ENCODE data around the gene DHPS. TPM values are rescaled to one million over a fixed set of nuclear protein-coding genes. Genes with fewer than 3 reads are reported as not detected.
A peak's percentile ranks its signal among the peaks of the same experiment; 100 is the strongest.

Gene DHPS
- total and polyA plus RNA-seq, 2 of the 13 experiments (the other 11 are each of a cell fraction or from before 2014, with no cell fraction given): 43.3 to 84.3 TPM

GRCh38 chr19:12722566-12723380 is 41.1 kb upstream of the DHPS start (continued):
- TF ChIP-seq, protein P1, sequence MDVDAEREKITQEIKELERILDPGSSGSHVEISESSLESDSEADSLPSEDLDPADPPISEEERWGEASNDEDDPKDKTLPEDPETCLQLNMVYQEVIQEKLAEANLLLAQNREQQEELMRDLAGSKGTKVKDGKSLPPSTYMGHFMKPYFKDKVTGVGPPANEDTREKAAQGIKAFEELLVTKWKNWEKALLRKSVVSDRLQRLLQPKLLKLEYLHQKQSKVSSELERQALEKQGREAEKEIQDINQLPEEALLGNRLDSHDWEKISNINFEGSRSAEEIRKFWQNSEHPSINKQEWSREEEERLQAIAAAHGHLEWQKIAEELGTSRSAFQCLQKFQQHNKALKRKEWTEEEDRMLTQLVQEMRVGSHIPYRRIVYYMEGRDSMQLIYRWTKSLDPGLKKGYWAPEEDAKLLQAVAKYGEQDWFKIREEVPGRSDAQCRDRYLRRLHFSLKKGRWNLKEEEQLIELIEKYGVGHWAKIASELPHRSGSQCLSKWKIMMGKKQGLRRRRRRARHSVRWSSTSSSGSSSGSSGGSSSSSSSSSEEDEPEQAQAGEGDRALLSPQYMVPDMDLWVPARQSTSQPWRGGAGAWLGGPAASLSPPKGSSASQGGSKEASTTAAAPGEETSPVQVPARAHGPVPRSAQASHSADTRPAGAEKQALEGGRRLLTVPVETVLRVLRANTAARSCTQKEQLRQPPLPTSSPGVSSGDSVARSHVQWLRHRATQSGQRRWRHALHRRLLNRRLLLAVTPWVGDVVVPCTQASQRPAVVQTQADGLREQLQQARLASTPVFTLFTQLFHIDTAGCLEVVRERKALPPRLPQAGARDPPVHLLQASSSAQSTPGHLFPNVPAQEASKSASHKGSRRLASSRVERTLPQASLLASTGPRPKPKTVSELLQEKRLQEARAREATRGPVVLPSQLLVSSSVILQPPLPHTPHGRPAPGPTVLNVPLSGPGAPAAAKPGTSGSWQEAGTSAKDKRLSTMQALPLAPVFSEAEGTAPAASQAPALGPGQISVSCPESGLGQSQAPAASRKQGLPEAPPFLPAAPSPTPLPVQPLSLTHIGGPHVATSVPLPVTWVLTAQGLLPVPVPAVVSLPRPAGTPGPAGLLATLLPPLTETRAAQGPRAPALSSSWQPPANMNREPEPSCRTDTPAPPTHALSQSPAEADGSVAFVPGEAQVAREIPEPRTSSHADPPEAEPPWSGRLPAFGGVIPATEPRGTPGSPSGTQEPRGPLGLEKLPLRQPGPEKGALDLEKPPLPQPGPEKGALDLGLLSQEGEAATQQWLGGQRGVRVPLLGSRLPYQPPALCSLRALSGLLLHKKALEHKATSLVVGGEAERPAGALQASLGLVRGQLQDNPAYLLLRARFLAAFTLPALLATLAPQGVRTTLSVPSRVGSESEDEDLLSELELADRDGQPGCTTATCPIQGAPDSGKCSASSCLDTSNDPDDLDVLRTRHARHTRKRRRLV (CRISPR knock-in tag; IDR thresholded peaks at IDR 0.05): no peak
- TF ChIP-seq FOXO4 (CRISPR knock-in tag; conservative IDR thresholded peaks at IDR 0.05) (no peak), GABPA (IDR thresholded peaks at IDR 0.05; ENCODE audit: low read depth, low read length) (peak; percentile 57), GABPA (CRISPR knock-in tag; IDR thresholded peaks at IDR 0.05; ENCODE audit: low read depth) (peak; percentile 93), ZNF143 (CRISPR knock-in tag; IDR thresholded peaks at IDR 0.05) (peak; percentile 84), FOXO1 (CRISPR knock-in tag; IDR thresholded peaks at IDR 0.05) (peak; percentile 44; the same call in 1 of the 2 replicates), IKZF4 (CRISPR knock-in tag; IDR thresholded peaks at IDR 0.05; ENCODE audit: borderline replicate concordance, low read depth, not compliant biosample characterization) (no peak), MLX (CRISPR knock-in tag; IDR thresholded peaks at IDR 0.05) (peak; percentile 83; the same call in 1 of the 2 replicates), STAT5B (CRISPR knock-in tag; IDR thresholded peaks at IDR 0.05) (no peak), HNF1A (IDR thresholded peaks at IDR 0.05; ENCODE audit: low read depth) (no peak), HNF1A (CRISPR knock-in tag; IDR thresholded peaks at IDR 0.05; ENCODE audit: borderline replicate concordance) (peak; percentile 56; the same call in 1 of the 2 replicates), DMAP1 (CRISPR knock-in tag; IDR thresholded peaks at IDR 0.05) (peak; percentile 68), ZBTB7A (CRISPR knock-in tag; IDR thresholded peaks at IDR 0.05) (no peak), ZBTB38 (CRISPR knock-in tag; IDR thresholded peaks at IDR 0.05) (0 out of 2 replicates have a peak, but pooled peaks have one; percentile 38)
- TF ChIP-seq, protein P2, sequence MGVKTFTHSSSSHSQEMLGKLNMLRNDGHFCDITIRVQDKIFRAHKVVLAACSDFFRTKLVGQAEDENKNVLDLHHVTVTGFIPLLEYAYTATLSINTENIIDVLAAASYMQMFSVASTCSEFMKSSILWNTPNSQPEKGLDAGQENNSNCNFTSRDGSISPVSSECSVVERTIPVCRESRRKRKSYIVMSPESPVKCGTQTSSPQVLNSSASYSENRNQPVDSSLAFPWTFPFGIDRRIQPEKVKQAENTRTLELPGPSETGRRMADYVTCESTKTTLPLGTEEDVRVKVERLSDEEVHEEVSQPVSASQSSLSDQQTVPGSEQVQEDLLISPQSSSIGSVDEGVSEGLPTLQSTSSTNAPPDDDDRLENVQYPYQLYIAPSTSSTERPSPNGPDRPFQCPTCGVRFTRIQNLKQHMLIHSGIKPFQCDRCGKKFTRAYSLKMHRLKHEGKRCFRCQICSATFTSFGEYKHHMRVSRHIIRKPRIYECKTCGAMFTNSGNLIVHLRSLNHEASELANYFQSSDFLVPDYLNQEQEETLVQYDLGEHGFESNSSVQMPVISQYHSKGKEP (CRISPR knock-in tag; IDR thresholded peaks at IDR 0.05): no peak
